Activated CD8-positive, alpha-beta memory T cell treated with anti-CD3 and anti-CD28 coated beads for 4 hours (primary cell): Measurements from ENCODE around the gene AFAP1.

Experiments used
- DNase-seq, 2 donors: peaks; one replicate each; pipeline ENCODE4 v3.0.0-alpha.2; 2020; ENCODE audit warnings: low read depth in 2 of 2

The AFAP1 gene

DNA sequence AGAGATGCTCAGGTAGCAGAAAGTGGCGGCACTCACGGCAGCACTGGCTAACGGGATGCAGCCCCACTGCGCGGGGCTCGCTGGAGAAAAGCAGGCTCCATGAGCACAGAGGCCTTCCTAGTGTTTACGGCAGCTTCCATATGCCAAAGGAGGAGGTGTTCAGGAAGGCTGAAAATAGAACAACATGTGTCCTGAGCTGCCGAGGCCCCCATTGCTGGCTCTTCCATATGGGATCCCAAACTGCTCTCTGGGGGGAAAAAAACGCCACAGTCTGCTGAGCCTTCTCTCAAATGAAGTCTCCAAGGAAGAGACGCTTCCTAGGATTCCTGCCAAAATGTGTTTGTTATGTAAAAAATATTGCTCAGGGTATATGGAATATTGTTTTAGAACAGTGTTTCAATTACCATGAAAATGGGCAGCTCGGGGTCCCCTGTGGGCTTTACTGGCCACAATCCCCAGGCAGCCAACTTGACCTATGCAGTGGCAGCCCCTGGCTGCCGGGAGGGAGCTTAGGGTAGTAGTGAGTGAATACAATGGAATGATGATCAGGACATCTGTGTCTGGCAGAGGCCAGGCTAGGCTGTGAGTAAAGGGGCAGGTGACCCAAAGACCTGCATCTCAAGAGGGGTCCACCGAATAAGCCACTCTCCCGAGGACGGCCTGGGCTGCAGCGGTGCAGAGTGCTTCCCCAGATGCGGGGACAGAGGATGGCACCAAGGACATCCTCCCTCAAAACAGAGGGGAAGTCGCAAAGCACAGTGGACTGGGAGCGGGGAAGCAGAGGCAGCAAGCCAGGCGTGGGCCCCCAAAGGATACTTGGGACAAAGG is 170.1 kb downstream of the AFAP1 start:
- no peak for DNase-seq

DNA sequence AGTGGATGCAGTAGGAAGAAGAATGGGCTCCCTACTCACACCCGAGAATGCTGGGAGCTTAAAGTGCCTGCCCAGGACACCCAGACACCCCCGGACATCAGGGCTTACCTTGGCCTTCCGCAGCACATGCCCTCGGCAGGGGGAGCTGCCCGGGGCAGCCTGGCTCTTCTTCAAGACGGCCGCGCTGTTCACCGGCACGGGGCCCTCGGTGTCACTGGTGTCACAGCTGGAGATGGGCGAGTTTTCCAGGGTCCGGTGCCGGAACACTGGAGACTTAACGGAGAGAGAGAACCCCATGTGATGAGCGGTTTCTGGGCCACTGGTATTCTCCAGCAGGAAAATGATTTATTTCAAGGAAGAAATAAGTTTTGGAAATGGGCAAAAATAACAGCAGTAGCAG is 170.9 kb downstream of the AFAP1 start:
- no peak for DNase-seq

GRCh38 chr4:7767966-7768365 is 171.7 kb downstream of the AFAP1 start:
- no peak for DNase-seq

DNA sequence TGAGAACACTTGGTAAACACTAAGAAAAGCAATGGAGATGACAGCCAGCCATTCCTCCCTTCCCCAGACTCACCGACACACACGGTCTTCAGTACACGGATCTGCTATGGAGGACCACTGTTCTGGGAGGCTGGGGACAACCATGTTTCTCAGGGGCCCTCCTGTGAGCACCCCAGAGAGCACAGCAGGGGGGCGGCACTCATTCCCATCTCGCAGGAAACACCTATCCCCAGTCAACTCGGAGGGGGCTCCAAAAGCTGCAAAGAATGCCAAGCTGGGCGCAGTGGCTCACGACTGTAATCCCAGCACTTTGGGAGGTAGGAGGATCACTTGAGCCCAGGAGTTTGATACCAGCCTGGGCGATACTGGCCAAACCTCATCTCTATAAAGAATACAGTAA is 172.1 kb downstream of the AFAP1 start:
- DNase-seq = no peak

GRCh38 chr4:7766661-7767345 is 172.9 kb downstream of the AFAP1 start:
- no peak for DNase-seq

DNA sequence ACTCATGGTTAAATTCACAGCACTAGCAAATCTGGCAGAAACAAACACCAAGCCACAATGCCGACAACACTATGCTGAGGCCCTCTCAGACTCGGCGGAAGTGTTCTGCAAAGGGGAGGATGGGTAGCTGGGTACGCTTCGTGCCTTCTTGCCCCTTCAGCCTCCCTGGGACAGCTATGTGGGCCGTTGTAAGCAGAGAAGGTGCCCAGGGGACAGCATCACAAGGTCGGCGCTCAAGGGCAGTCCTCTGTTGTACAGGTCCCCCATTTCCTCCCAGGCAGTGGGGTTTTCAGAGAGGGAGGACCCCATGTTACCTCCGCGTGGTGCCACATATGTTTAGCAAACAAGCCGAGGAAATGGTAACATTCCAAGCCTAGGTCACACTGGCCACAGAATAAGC is 173.6 kb downstream of the AFAP1 start:
- DNase-seq = no peak

GRCh38 chr4:7765666-7766065 is 174.0 kb downstream of the AFAP1 start:
- DNase-seq = no peak

DNA sequence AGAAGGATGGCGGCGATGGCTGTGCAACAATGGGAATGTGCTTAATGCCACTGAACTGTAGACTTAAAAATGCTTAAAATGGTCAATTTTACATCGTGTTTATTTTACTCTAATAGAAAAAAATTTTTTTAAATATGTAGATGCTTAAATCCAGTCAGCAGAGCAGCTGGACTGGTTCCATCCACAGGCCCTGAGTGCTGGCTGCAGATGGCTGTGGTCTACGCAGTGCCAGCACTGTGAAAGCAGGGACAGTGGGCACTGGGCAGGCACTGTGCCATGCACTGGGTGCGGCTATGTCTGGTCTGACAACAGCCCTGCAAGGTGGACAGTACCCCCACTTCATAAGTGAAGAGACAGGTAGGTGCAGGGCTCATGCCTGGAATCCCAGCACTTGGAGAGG is 175.2 kb downstream of the AFAP1 start:
- no peak for DNase-seq

GRCh38 chr4:7763788-7764187 is 175.9 kb downstream of the AFAP1 start:
- DNase-seq = no peak

- no peak for DNase-seq
These were observed 176.6 kb downstream of the AFAP1 start for GRCh38 chr4:7763106-7763505.

- DNase-seq = no peak
These were observed 177.2 kb downstream of the AFAP1 start for GRCh38 chr4:7762376-7763030.

- no peak for DNase-seq
These were observed 177.9 kb downstream of the AFAP1 start for GRCh38 chr4:7761720-7762119.

DNA sequence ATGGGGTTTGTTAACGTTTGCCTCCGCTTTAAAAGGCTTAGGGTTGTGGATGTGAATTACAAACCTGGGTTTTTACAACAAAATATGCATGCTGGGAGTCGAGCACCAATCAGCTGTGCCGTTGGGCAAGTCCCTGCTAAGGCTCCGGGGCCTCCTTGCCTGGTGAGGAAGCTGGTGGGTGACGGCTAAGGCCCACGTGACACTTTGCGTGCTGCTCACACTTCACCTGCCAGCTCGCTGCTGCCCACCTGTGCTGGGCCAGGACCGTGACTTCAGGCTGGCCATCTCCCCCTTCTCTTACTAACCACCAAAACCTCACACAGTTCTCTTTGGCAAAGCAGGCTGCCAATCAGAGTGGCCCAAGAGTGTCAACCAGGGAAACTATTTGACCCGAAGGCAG is 178.3 kb downstream of the AFAP1 start:
- DNase-seq = no peak

GRCh38 chr4:7760706-7761105 is 179.0 kb downstream of the AFAP1 start:
- no peak for DNase-seq

- DNase-seq = no peak
These were observed 179.4 kb downstream of the AFAP1 start for GRCh38 chr4:7760228-7760627.

- no peak for DNase-seq
These were observed 180.0 kb downstream of the AFAP1 start for GRCh38 chr4:7759635-7760034.

GRCh38 chr4:7759216-7759615 is 180.4 kb downstream of the AFAP1 start:
- peak; percentile 23 to 61 for DNase-seq

DNA sequence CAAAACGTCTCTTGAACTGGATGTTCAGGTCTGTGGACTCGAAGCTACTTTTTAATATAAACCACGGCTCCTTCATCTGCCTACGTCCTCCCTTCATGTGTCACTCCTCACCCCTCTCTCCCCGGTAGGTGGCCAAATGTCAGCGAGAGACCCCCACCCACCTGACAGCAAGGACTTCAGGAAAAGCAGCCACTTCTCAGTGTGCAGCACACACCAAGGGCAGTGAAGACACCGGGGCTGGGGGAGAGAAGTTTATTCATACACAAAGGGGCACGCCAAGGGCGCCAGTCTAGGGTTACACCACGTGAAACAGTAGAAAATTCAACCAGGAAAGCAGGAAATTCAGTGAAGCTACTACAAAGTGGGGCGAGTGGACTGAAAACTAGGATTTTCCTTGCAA is 181.2 kb downstream of the AFAP1 start:
- DNase-seq = no peak

- DNase-seq = no peak
These were observed 181.9 kb downstream of the AFAP1 start for GRCh38 chr4:7757501-7758471.

DNA sequence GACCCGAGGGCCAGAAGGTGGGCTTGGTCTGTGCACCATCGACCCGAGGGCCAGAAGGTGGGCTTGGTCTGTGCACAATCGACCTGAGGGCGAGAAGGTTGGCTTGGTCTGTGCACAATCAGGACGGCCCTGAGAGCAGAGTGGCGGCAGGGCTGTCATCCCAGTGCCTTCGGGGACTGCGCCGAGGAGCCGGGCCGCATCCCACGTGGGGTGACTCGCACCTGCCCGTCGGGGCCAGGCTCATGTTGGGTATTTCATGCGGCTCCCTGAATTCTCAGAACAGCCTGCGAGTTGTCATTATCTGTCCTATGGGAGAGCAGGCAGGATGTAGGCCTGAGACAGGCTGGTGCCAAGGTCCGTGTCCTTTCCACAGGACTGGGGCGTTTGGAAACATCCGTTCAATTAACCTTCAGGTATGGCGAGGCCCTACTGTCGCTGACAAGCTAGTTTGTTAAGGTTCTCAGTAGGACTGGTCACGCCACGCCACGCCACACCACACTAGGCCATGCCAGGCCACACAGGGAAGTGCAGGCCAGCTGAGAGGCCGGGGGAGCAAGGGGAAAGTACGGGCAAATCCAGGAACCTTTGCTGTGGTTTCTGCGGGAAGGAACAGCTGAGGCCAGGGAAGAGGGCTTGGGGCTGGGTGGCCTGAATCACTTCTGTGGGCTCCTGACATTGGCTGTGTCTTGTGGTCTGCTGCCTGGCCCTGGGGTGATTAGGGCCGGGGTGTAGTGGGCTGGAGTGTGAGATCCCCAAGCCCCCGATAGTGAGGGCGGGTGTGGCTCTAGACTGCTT is 182.9 kb downstream of the AFAP1 start:
- DNase-seq = no peak

- no peak for DNase-seq
These were observed 183.6 kb downstream of the AFAP1 start for GRCh38 chr4:7756071-7756470.
